PC-3 (cell line): ENCODE data around the gene ZFHX2. TPM values are rescaled to one million over a fixed set of nuclear protein-coding genes. Genes with fewer than 3 reads are reported as not detected.
A peak's percentile ranks its signal among the peaks of the same experiment; 100 is the strongest.

ENCODE experiments used
- ATAC-seq: fragments of 200-7000 bp; cut with Tn5 transposase; 2 replicates; pipeline ENCODE4 v1.9.1; 2020; ENCODE audit warnings: mild to moderate bottlenecking, moderate library complexity
- BruUV-seq: library from RNA; stranded (reverse); fragments of 400-500 nt; replicated peaks from 2 replicates; lab custom pipeline; 2021; lab: Mats Ljungman, UMichigan
- CTCF ChIA-PET: fragments of 300-600 bp; sonication (Branson Sonifier 250); formaldehyde crosslinking; loops from one replicate; lab custom pipeline; 2022; ENCODE audit warnings: antibody characterized with exemption; lab: Charles Lee
- POLR2A ChIA-PET: fragments of 300-600 bp; sonication (Branson Sonifier 250); formaldehyde crosslinking; loops from one replicate; lab custom pipeline; 2022; ENCODE audit warnings: antibody characterized with exemption; ENCODE audit not compliant: unreplicated experiment; lab: Charles Lee
- DNase-seq: peaks from one replicate; pipeline ENCODE4 v3.0.0-alpha.2; 2015
- H2AFZ ChIP-seq: fragments of 300-600 bp; sonication (generic); 2 replicates; pipeline ENCODE4 v1.6.0; 2016; ENCODE audit warnings: antibody characterized with exemption, low read length
- H3F3A ChIP-seq: fragments of 300-600 bp; sonication (generic); one replicate; pipeline ENCODE4 v1.6.0; 2017; ENCODE audit warnings: antibody characterized with exemption, low read length, control low read depth, mild to moderate bottlenecking; ENCODE audit not compliant: unreplicated experiment
- H3K27ac ChIP-seq: fragments of 300-600 bp; sonication (generic); 2 replicates; pipeline ENCODE4 v1.5.1; 2016; ENCODE audit warnings: mild to moderate bottlenecking, low read length
- H3K27me3 ChIP-seq: fragments of 300-600 bp; sonication (generic); 2 replicates; pipeline ENCODE4 v1.6.1; 2016; ENCODE audit warnings: low read length, mixed read lengths
- H3K36me3 ChIP-seq: fragments of 300-600 bp; sonication (generic); 2 replicates; pipeline ENCODE4 v1.6.1; 2016; ENCODE audit warnings: low read depth, mixed run types, low read length, mixed read lengths
- H3K4me1 ChIP-seq: fragments of 300-600 bp; sonication (generic); 2 replicates; pipeline ENCODE4 v1.5.1; 2016; ENCODE audit warnings: low read length; ENCODE audit not compliant: insufficient read depth
- H3K4me2 ChIP-seq: fragments of 300-600 bp; sonication (generic); 2 replicates; pipeline ENCODE4 v1.6.0; 2016; ENCODE audit warnings: low read length
- H3K4me3 ChIP-seq: fragments of 300-600 bp; sonication (generic); 2 replicates; pipeline ENCODE4 v1.5.1; 2016; ENCODE audit warnings: mild to moderate bottlenecking, low read length, mixed read lengths
- H3K79me2 ChIP-seq: fragments of 300-600 bp; sonication (generic); 2 replicates; pipeline ENCODE4 v1.6.1; 2017; ENCODE audit warnings: low read length, mixed read lengths
- H3K9ac ChIP-seq: fragments of 300-600 bp; sonication (generic); 2 replicates; pipeline ENCODE4 v1.6.0; 2016; ENCODE audit warnings: mild to moderate bottlenecking, low read length
- H3K9me2 ChIP-seq: fragments of 300-600 bp; sonication (generic); replicated peaks from 2 replicates; pipeline ENCODE4 v1.6.1; 2016; ENCODE audit warnings: mixed run types, low read length, mixed read lengths
- H3K9me3 ChIP-seq: fragments of 300-600 bp; sonication (generic); 2 replicates; pipeline ENCODE4 v1.6.1; 2016; ENCODE audit warnings: low read length, mixed read lengths
- H4K20me1 ChIP-seq: fragments of 300-600 bp; sonication (generic); 2 replicates; pipeline ENCODE4 v1.6.1; 2016; ENCODE audit warnings: low read length, mixed read lengths
- EZH2 ChIP-seq: fragments of 300-600 bp; sonication (generic); IDR thresholded peaks from one replicate; pipeline ENCODE4 v1.6.1; 2017; ENCODE audit warnings: antibody characterized with exemption, mild to moderate bottlenecking, low read length; ENCODE audit not compliant: unreplicated experiment
- EZH2phosphoT487 ChIP-seq: fragments of 300-600 bp; sonication (generic); IDR thresholded peaks from 2 replicates; pipeline ENCODE4 v1.6.1; 2018; ENCODE audit warnings: mild to moderate bottlenecking, antibody characterized with exemption, low read length, borderline replicate concordance
- intact Hi-C: fragments of 100-400 bp; cut with micrococcal nuclease; formaldehyde crosslinking; loops from 2 replicates; pipeline ENCODE4 v1.9.0; 2023
- total RNA-seq: library from RNA; depleted of rRNA; stranded (reverse); fragments of >200 nt; gene quantifications from 2 replicates; pipeline ENCODE4 v1.2.3, GENCODE V29; 2014
- TF ChIP-seq, protein P1 (sequence below): fragments of 300-600 bp; sonication (generic); conservative IDR thresholded peaks from 2 replicates; pipeline ENCODE4 v1.5.1; 2017; ENCODE audit warnings: antibody characterized with exemption, low read depth, mild to moderate bottlenecking, low read length

ZFHX2 gene
- total RNA-seq, 1 experiment from 2014 or later = 0.55 TPM

DNA sequence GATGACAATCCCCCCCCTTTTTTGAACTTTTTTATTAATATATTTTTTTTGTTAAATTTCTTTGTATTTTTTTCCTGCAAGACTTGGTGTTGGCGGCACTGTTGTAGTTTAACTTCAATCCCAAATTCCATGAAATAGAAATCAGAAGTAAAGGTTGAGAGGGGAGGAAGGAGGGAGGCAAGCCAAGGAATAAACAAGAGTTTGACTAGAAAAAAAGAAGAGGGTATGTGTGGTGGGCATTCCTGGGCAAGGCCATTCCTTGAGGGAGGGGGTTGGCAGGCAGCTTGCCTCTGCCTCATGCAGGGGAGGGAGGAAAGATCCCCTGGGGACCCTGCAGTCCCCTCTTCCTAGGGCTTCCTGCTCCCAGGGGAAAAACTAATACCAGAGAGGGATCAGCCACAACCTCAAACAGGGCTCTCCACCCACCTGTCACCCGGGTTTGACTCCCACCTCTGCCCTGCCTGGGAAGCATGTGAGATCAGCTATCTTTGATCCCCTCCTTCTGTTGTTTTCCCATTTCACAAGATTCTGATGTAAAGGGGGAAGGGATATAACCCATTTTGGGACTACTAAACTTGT lies 16.5 kb upstream of the ZFHX2 start:
- no peak for DNase-seq
- intact Hi-C loops = no loop called here
- H3K9ac ChIP-seq = peak overlapping the region; percentile 87
- ChIA-PET CTCF (interaction anchor here (0.8 kb wide), 1 partner anchor 188 kb away, joined by 11 read pairs; no protein-coding TSS in a partner anchor), POLR2A (no interaction called here)
- H3K4me3 ChIP-seq = peak overlapping the region; percentile 81
- H3F3A ChIP-seq = no peaks in the 10 kb centered on the region
- ATAC-seq = no peak
- no peaks in the 10 kb centered on the region for H3K27me3 ChIP-seq
- peak overlapping the region; percentile 95; the same call in 1 of the 2 replicates for H2AFZ ChIP-seq
- H3K79me2 ChIP-seq = peaks cover 9% of the 10 kb centered on the region; the same call in 1 of the 2 replicates
- no peak for TF ChIP-seq EZH2
- TF ChIP-seq EZH2phosphoT487 = no peak
- TF ChIP-seq, protein P1, sequence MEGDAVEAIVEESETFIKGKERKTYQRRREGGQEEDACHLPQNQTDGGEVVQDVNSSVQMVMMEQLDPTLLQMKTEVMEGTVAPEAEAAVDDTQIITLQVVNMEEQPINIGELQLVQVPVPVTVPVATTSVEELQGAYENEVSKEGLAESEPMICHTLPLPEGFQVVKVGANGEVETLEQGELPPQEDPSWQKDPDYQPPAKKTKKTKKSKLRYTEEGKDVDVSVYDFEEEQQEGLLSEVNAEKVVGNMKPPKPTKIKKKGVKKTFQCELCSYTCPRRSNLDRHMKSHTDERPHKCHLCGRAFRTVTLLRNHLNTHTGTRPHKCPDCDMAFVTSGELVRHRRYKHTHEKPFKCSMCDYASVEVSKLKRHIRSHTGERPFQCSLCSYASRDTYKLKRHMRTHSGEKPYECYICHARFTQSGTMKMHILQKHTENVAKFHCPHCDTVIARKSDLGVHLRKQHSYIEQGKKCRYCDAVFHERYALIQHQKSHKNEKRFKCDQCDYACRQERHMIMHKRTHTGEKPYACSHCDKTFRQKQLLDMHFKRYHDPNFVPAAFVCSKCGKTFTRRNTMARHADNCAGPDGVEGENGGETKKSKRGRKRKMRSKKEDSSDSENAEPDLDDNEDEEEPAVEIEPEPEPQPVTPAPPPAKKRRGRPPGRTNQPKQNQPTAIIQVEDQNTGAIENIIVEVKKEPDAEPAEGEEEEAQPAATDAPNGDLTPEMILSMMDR = no peak
- peaks cover 18% of the 10 kb centered on the region for H3K4me1 ChIP-seq
- H3K36me3 ChIP-seq = peaks cover 3% of the 10 kb centered on the region; the same call in 1 of the 2 replicates
- no TSS peak for BruUV-seq
- no peak overlapping the region for H3K27ac ChIP-seq
- H3K9me3 ChIP-seq = no peaks in the 10 kb centered on the region
- no peaks in the 10 kb centered on the region for H3K9me2 ChIP-seq
- H3K4me2 ChIP-seq = peak overlapping the region; percentile 94
- no peaks in the 10 kb centered on the region for H4K20me1 ChIP-seq

- H3K4me3 ChIP-seq = peak within 1 kb of the TSS; percentile 81
- H4K20me1 ChIP-seq = no peaks in the 10 kb centered on the region
- H3K9me3 ChIP-seq = no peaks in the 10 kb centered on the region
- no peaks in the 10 kb centered on the region for H3K27me3 ChIP-seq
- ChIA-PET POLR2A (interaction anchor here (0.6 kb wide), 1 partner anchor 529 kb away, joined by 4 read pairs; no protein-coding TSS in a partner anchor), CTCF (interaction anchor here (0.8 kb wide), 1 partner anchor 187 kb away, joined by 11 read pairs; no protein-coding TSS in a partner anchor)
- H2AFZ ChIP-seq = peak within 1 kb of the TSS; percentile 95
- H3K79me2 ChIP-seq = peaks cover 9% of the 10 kb centered on the region; the same call in 1 of the 2 replicates
- H3K9me2 ChIP-seq = no peaks in the 10 kb centered on the region
- H3K36me3 ChIP-seq = peaks cover 3% of the 10 kb centered on the region; the same call in 1 of the 2 replicates
- H3K27ac ChIP-seq = peak within 1 kb of the TSS; percentile 45
- DNase-seq (peak; percentile 78), ATAC-seq (peak; percentile 70)
- H3K9ac ChIP-seq = peak within 1 kb of the TSS; percentile 87
- BruUV-seq = TSS peak; percentile 48
- peaks cover 20% of the 10 kb centered on the region for H3K4me1 ChIP-seq
- TF ChIP-seq, protein P1 = no peak
- no peak for TF ChIP-seq EZH2phosphoT487
- TF ChIP-seq EZH2 = no peak
- peak within 1 kb of the TSS; percentile 94 for H3K4me2 ChIP-seq
- no peaks in the 10 kb centered on the region for H3F3A ChIP-seq
- intact Hi-C loops = no loop called here
Observed at GRCh38 chr14:23567186-23568020, 15.8 kb upstream of the ZFHX2 start, which contains the start of gene AP1G2. Gene AP1G2, minus strand, starts transcription at chr14:23567791. Its CDS starts 477 bp downstream, at chr14:23567314.
